Left forelimb (tissue), 1 donor: ENCODE measurements around the gene FAM156A.
"Not testable (repeated sequence)": the region's sequence is repeated elsewhere in the genome, so short reads cannot be mapped to it uniquely, and the experiment has no call there.

Source experiments
- DNase-seq: peaks from one replicate; pipeline ENCODE4 v3.0.0-alpha.2; 2018; ENCODE audit warnings: low spot score

The FAM156A gene

GRCh38 chrX:52966993-52967738 is 8.8 kb upstream of the FAM156A start:
- DNase-seq, result not testable (repeated sequence)

GRCh38 chrX:52958961-52959360 is 643 bp upstream of the FAM156A start:
- not testable (repeated sequence) for DNase-seq

GRCh38 chrX:52949884-52950283 is 8.4 kb downstream of the FAM156A start:
- DNase-seq, result not testable (repeated sequence)

- DNase-seq, result not testable (repeated sequence)
These were observed 9.0 kb downstream of the FAM156A start for GRCh38 chrX:52949325-52949724.

- not testable (repeated sequence) for DNase-seq
These were observed 10.1 kb downstream of the FAM156A start for GRCh38 chrX:52948265-52948664.

GRCh38 chrX:52947501-52947900 is 10.8 kb downstream of the FAM156A start:
- not testable (repeated sequence) for DNase-seq

- not testable (repeated sequence) for DNase-seq
These were observed 12.4 kb downstream of the FAM156A start for GRCh38 chrX:52945838-52946494.

- not testable (repeated sequence) for DNase-seq
These were observed 16.6 kb downstream of the FAM156A start for GRCh38 chrX:52941728-52942127.

GRCh38 chrX:52940704-52941103 is 17.6 kb downstream of the FAM156A start:
- DNase-seq, result not testable (repeated sequence)

GRCh38 chrX:52935470-52935784 is 22.9 kb downstream of the FAM156A start:
- not testable (repeated sequence) for DNase-seq

- peak; percentile 91 for DNase-seq
These were observed 23.4 kb downstream of the FAM156A start for GRCh38 chrX:52934704-52935469.

GRCh38 chrX:52933976-52934703 is 24.2 kb downstream of the FAM156A start:
- no peak for DNase-seq

- no peak for DNase-seq
These were observed 25.1 kb downstream of the FAM156A start for GRCh38 chrX:52933213-52933612.

GRCh38 chrX:52930214-52930613 is 28.1 kb downstream of the FAM156A start:
- not testable (repeated sequence) for DNase-seq

- no peak for DNase-seq
These were observed 34.5 kb downstream of the FAM156A start for GRCh38 chrX:52923781-52924241.

GRCh38 chrX:52914704-52915103 is 43.6 kb downstream of the FAM156A start:
- not testable (repeated sequence) for DNase-seq

- DNase-seq, result not testable (repeated sequence)
These were observed 44.6 kb downstream of the FAM156A start for GRCh38 chrX:52913681-52914080.

GRCh38 chrX:52909313-52909969 is 48.9 kb downstream of the FAM156A start:
- not testable (repeated sequence) for DNase-seq

- DNase-seq, result not testable (repeated sequence)
These were observed 50.4 kb downstream of the FAM156A start for GRCh38 chrX:52907900-52908299.

- not testable (repeated sequence) for DNase-seq
These were observed 51.2 kb downstream of the FAM156A start for GRCh38 chrX:52907137-52907536.

GRCh38 chrX:52906072-52906471 is 52.2 kb downstream of the FAM156A start:
- DNase-seq, result not testable (repeated sequence)
